Fibroblast of skin of abdomen (primary cell): Measurements from ENCODE around the gene RASA2.

ENCODE experiments used
- DNase-seq: peaks from one replicate; pipeline ENCODE4 v3.0.0-alpha.2; 2013

The RASA2 gene

DNA sequence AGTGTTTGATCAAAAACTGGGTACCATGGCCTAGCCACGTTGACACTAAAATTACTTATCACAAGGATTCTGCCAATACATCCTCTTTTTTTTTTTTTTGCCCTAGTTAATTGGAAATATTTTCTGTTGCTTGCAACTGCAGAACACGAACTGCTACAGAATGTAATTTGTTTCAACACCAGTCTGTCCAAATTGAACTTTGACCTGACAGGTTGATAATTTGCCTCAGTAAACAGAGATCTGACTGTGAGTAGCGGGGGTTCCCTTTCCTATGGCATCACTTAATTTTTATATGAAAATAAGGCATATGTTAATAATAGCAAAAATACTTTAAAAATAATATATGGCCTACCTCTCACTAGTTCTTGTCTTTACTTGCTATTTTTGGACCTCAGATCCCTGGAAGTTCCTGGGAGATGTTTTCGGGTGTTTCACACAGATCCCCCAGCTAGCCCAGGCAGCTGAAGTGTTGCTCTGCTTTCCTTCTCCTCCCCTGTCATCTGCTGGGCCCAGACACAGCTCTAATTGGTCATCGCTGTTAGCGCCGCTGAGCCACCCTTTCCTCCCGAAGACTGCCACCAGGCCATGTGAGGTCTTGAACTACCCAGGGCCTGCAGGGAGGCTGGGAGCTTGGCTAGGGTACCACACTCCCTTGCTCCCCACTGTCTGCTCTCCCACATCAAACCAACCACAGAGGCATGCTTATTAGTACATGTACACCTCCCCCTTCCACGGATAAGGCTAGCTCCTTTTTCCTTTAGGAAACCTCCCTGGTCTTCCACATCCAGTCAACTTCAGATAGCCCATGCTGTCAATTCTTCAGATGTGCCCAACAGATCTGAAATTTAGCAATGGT is 161.5 kb downstream of the RASA2 start:
- no peak for DNase-seq

DNA sequence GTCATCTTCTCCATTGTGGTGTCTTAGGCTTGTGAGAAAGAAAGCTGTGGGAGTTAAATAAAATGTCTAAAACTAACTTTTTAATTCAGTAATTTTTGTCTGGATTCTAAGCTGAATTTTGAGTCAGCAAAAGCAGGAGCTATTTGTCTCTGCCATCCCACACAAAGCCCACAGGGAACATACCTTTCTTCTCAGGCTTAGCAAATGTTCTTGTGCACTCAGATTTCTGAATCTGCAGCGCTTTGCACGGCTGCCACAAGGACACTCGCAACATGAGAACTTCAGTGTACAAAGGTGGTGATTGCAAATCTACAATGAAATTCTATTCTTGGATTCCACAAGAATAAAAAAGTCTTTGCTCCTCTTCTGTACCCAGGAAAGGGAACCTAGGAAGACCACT is 163.0 kb downstream of the RASA2 start:
- DNase-seq: no peak

DNA sequence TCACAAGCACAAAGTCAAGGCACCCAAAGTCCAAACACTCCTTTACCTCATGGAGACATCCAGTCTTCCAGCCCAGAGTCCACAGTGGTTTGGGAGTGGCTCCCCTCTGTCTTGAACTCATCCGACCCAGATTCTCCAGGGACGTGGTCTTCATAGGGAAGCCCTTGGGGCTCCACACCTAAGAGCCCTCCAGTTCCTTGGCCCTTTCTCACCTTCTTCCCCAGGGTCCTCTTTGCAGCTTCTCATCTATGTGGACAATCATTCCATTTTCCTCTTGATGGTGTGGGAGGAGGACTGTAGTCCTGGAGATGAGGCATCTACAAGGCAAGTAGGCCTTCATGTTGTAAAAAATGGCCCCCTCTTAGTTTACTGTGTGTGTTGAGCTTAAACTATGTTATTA is 164.0 kb downstream of the RASA2 start:
- DNase-seq: no peak

DNA sequence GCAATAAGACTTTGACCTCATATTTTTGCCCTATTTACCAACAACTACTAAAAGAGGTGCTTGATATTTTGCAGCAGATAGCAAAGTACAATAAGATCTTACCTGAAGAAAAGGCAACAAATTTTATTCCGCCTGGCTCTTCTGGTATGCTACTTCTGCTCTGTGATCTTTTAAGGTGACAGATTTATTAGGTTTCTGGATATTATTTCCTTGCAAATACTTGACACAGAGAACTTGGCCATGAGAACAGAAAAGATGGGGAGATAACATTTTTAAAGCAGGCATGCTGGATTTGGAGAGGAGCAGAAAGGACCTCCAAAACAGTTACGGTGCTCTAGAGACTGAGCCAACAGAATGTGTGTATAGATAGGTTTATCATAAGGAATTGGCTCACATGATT is 164.6 kb downstream of the RASA2 start:
- DNase-seq: no peak

DNA sequence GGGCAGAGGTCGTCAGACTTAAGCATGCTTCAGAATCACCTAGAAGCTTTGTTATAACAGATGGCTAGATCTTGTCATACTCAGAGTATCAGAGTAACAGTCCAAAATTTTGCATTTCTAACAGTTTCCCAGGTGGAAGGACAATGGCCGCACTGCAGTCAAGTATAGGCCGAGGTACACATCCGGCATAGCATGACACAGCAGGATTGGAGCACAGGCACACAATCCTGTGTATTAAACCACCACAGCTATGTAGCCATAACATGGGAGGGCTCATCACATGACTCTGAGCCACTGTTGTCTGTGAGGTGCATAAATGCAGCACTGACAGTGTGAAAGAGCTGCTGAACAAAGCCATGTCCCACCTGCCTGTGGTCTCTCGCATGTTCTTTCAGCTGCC is 165.5 kb downstream of the RASA2 start:
- DNase-seq: no peak

DNA sequence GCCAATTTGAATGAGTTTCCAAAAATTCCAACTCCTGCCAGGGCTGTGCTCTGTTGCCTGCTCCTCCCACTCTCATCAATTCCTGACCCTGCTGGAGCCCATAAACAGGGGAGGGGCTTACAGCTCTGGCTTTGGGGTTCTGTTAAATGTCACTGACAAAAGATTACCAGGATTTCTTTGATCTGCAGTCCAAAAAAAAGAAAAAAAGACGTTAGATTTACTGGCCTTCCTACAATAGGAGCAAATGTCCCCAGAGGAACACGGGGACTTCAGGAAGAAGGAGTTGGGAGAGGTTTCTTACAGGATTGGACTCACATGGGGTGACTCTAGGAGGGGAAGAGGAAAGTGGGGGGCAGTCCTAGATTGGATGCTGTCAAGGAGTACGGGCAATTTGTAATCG is 167.0 kb downstream of the RASA2 start:
- no peak for DNase-seq

DNA sequence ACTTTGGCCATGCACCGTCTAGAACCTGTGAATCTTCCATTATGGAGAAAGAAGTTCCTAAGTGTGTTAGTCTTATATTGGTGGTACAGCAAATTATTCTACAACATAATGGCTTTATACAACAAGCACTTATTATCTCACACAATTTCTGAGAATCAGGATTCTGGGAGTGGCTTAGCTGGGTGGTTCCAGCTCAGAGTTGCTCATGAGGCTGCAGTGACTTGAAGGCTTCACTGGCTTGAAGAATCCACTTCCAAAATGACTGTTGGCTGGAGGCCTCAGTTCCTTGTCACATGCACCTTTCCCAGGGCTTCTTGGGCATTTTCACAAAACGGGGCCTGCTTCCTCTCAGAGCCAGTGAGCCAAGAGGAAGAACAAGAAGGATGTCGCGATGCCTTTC is 169.0 kb downstream of the RASA2 start:
- no peak for DNase-seq

DNA sequence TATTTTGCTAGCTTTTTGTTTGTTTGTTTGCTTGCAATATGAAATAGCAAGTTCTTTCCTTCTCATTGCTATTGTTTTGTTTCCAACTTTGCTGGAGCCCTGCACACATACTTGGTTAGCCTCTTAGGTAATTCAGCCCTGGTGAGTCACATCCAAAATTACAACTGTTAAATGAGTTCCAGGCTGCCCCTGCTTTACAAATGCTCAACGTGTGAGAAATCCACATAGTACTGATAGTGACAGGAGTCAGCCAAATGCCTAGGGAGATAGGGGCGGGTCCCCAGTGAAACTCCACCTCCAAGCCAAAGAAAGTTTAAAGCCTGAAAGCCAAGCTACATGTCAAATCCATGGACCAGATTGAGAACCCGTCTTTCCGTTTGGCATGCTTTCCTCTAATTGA is 169.9 kb downstream of the RASA2 start:
- DNase-seq: peak; percentile 90

DNA sequence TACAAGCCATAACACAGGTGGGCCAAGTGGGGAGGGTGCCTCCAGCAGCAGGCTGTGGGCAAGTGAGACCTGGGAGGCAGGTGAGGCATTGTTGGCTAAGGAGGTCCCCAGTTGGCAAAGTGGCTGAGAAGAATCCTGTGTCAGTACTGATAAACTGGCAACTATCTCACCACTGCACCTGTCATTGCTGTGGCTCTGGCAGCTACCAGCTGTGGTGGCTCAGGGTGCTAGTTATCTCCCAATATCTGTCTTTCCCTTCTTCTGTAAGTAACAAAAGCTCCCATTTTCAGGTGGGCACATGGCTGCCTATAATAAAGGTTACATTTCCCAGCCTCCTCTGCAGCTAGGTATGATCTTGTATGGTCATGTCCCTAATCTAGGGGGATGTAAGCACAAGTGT is 170.7 kb downstream of the RASA2 start:
- no peak for DNase-seq

DNA sequence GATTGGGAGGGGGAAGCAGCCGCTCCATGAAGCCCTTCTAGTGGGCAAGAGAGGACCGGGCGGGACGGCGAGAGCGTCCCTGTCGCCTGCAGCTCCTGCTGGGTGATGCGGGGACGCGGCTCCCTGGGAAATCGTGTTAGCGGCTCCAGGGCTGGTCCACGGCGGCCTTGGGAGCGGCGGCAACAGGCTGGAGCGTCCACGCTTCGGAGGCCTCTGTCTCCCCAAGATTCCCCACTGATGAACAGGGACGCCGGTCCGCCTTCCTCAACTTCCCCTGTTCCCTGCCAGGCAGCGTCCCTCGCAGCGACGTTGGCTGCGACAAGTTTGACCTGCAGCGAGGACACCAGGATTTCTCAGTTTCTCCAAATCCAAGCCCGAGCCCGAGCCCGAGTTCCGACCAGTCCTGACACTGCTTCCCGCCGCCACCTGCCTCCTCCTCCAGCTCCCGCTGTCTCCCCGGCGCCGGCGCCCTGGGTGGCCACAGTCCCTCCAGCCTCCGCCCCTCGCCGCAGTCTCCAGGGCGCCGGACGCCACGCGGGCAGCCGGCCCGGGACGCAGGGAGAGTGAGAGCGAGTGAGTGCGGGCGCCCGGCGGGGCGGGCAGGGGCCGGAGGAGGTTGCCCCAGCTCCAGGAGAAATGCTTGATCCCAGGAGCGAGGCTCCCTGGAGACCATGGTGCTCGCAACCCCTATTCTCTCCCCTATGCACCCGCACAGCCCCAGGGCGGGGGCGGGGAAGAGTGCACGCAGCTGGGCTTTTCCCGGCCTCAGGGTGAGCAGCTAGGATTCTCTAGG is 173.2 kb downstream of the RASA2 start:
- peak; percentile 48 for DNase-seq

DNA sequence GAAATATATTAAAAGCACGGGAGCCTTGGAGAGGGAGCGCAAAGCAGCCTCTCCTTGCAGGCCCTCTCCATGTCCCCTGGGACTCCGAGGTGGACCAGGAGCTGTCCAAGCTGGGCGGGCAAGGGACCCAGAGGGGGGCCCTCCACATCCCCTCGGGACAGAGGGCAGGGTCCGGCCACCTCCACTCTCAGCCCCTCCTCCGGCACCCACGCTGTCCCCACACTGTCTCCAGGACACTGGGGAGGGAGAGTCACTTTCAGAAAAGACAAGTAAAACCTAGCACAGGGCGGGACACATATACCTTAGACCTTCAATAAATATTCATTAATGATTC is 173.8 kb downstream of the RASA2 start:
- no peak for DNase-seq

DNA sequence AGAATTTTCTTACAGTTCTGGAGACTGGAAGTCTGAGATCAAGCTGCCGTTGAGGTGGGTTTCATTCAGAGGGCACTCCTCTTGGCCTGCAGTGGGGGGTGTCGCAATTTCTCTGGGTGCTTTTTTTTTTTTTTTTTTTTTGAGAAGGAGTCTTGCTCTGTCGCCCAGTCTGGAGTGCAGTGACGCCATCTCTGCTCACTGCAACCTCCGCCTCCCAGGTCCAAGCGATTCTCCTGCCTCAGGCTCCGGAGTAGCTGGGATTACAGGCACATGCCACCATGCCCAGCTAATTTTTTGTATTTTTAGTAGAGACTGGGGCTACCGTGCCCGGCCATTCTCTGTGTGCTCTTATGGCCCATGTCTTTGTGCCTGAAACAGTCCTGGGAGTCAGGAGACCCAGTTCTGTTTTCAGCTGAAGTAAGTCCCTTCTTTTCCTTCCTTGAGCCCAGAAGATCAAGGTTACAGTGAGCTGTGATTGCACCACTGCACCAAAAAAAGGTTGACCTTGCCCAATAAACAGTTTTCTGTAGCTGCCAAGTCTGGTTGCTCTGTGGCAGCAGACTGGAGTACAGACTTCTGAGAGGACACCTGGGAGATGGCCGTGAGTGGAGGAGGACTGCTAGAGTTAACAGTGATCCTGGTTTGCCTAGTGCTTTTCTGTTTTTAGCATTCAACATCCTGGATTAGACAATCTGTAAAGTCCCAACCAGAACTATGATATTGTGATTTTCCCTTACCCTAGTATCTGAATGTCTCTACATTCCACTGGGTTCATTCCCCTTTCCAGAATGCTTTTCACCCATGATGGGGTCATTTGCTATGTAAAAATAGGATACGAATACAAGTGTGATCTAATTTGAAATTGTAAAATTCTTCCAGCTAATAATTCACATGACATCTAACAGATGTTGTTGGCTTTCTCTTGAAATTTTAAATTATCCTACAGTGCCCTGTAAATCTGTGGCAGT is 174.7 kb downstream of the RASA2 start:
- no peak for DNase-seq

DNA sequence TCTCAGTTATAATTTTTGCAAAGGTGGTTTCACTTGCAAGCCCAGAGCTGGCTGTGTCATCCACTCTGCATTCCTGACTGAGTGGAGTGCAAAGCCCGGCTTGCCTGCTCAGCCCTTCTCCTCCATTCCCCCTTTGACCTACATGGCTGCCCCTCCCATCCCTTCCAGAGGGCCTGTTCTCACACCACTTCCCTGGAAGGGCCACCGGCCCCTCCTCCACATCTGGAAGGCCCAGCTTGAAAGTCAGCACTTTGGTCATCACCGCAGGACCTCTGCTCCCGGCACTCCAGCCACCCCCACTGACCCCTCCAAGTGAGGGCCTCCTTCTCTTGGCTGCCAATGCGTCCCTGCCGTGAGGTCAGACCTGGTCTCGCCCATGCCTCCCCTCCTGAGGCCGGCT is 177.2 kb downstream of the RASA2 start:
- DNase-seq: no peak
